MG63 (cell line): Measurements from ENCODE around the gene BCL11B. TPM values are rescaled to one million over a fixed set of nuclear protein-coding genes. Genes with fewer than 3 reads are reported as not detected.

Experiments
- DNase-seq: peaks from one replicate; pipeline ENCODE4 v3.0.0-alpha.2; 2020
- H3K27me3 ChIP-seq: fragments of 250-450 bp; sonication (Bioruptor Pico); 2 replicates; pipeline ENCODE4 v1.5.1; 2020; ENCODE audit warnings: mild to moderate bottlenecking, moderate library complexity
- H3K36me3 ChIP-seq: fragments of 250-450 bp; sonication (Bioruptor Pico); 2 replicates; pipeline ENCODE4 v1.5.1; 2020; ENCODE audit warnings: mild to moderate bottlenecking, moderate library complexity
- H3K4me3 ChIP-seq: fragments of 250-450 bp; sonication (Bioruptor Pico); 2 replicates; pipeline ENCODE4 v1.5.1; 2020; ENCODE audit warnings: mild to moderate bottlenecking, moderate library complexity
- H3K9me3 ChIP-seq: fragments of 250-450 bp; sonication (Bioruptor Pico); 2 replicates; pipeline ENCODE4 v1.5.1; 2020; ENCODE audit warnings: mild to moderate bottlenecking, moderate library complexity
- total RNA-seq: library from RNA; depleted of rRNA; stranded (reverse); fragments of >200 nt; shearing (Covaris generic); gene quantifications from 2 replicates; pipeline ENCODE4 v1.2.3, GENCODE V29; 2014; ENCODE audit warnings: low replicate concordance

Gene BCL11B
- total RNA-seq, 1 experiment from 2014 or later: not detected

- DNase-seq: no peak
- Histone ChIP-seq H3K4me3 (no peak overlapping the region), H3K36me3 (no peaks in the 10 kb centered on the region), H3K9me3 (no peaks in the 10 kb centered on the region), H3K27me3 (peaks cover 6% of the 10 kb centered on the region; the same call in 1 of the 2 replicates)
Observed at GRCh38 chr14:99251721-99252120, 20.3 kb downstream of the BCL11B start.

- Histone ChIP-seq H3K9me3 (no peaks in the 10 kb centered on the region), H3K27me3 (peaks cover 14% of the 10 kb centered on the region), H3K4me3 (no peak overlapping the region), H3K36me3 (no peaks in the 10 kb centered on the region)
- no peak for DNase-seq
Observed at GRCh38 chr14:99250636-99251208, 21.3 kb downstream of the BCL11B start.

- DNase-seq: no peak
Observed at GRCh38 chr14:99249389-99249788, 22.6 kb downstream of the BCL11B start.

GRCh38 chr14:99248761-99249171 lies 23.2 kb downstream of the BCL11B start:
- H3K4me3 ChIP-seq: no peak overlapping the region
- no peak for DNase-seq
- H3K36me3 ChIP-seq: no peaks in the 10 kb centered on the region
- peaks cover 14% of the 10 kb centered on the region for H3K27me3 ChIP-seq
- H3K9me3 ChIP-seq: no peaks in the 10 kb centered on the region

More at GRCh38 chr14:99249389-99249788, 22.6 kb downstream of the BCL11B start:
- Histone ChIP-seq H3K9me3 (no peaks in the 10 kb centered on the region), H3K4me3 (no peak overlapping the region), H3K36me3 (no peaks in the 10 kb centered on the region), H3K27me3 (peaks cover 14% of the 10 kb centered on the region)

GRCh38 chr14:99247772-99248171 lies 24.2 kb downstream of the BCL11B start:
- no peak for DNase-seq
- Histone ChIP-seq H3K36me3 (no peaks in the 10 kb centered on the region), H3K4me3 (no peak overlapping the region), H3K9me3 (no peaks in the 10 kb centered on the region), H3K27me3 (peaks cover 14% of the 10 kb centered on the region)

GRCh38 chr14:99247101-99247729 lies 24.8 kb downstream of the BCL11B start:
- no peaks in the 10 kb centered on the region for H3K36me3 ChIP-seq
- no peaks in the 10 kb centered on the region for H3K9me3 ChIP-seq
- H3K27me3 ChIP-seq: peaks cover 14% of the 10 kb centered on the region
- H3K4me3 ChIP-seq: no peak overlapping the region
- no peak for DNase-seq

GRCh38 chr14:99246536-99247097 lies 25.4 kb downstream of the BCL11B start:
- H3K36me3 ChIP-seq: no peaks in the 10 kb centered on the region
- no peak for DNase-seq
- no peak overlapping the region for H3K4me3 ChIP-seq
- peaks cover 14% of the 10 kb centered on the region for H3K27me3 ChIP-seq
- no peaks in the 10 kb centered on the region for H3K9me3 ChIP-seq

GRCh38 chr14:99245564-99246511 lies 26.2 kb downstream of the BCL11B start:
- DNase-seq: no peak
- Histone ChIP-seq H3K36me3 (no peaks in the 10 kb centered on the region), H3K9me3 (no peaks in the 10 kb centered on the region), H3K4me3 (no peak overlapping the region), H3K27me3 (peaks cover 14% of the 10 kb centered on the region)

- no peak overlapping the region for H3K4me3 ChIP-seq
- no peaks in the 10 kb centered on the region for H3K9me3 ChIP-seq
- H3K36me3 ChIP-seq: no peaks in the 10 kb centered on the region
- DNase-seq: no peak
- peaks cover 14% of the 10 kb centered on the region for H3K27me3 ChIP-seq
Observed at GRCh38 chr14:99244941-99245563, 26.9 kb downstream of the BCL11B start.

GRCh38 chr14:99244367-99244901 lies 27.6 kb downstream of the BCL11B start:
- DNase-seq: no peak
- Histone ChIP-seq H3K36me3 (no peaks in the 10 kb centered on the region), H3K4me3 (no peak overlapping the region), H3K9me3 (no peaks in the 10 kb centered on the region), H3K27me3 (peaks cover 14% of the 10 kb centered on the region)

- DNase-seq: no peak
- Histone ChIP-seq H3K27me3 (peaks cover 14% of the 10 kb centered on the region), H3K4me3 (no peak overlapping the region), H3K9me3 (no peaks in the 10 kb centered on the region), H3K36me3 (no peaks in the 10 kb centered on the region)
Observed at GRCh38 chr14:99242816-99243721, 28.9 kb downstream of the BCL11B start.

GRCh38 chr14:99242238-99242637 lies 29.8 kb downstream of the BCL11B start:
- Histone ChIP-seq H3K9me3 (no peaks in the 10 kb centered on the region), H3K4me3 (no peak overlapping the region), H3K36me3 (no peaks in the 10 kb centered on the region), H3K27me3 (peaks cover 12% of the 10 kb centered on the region)
- DNase-seq: no peak

GRCh38 chr14:99241325-99242010 lies 30.5 kb downstream of the BCL11B start:
- Histone ChIP-seq H3K36me3 (no peaks in the 10 kb centered on the region), H3K4me3 (no peak overlapping the region), H3K9me3 (no peaks in the 10 kb centered on the region), H3K27me3 (peaks cover 5% of the 10 kb centered on the region)
- DNase-seq: no peak

- no peaks in the 10 kb centered on the region for H3K36me3 ChIP-seq
- no peak for DNase-seq
- no peak overlapping the region for H3K4me3 ChIP-seq
- H3K9me3 ChIP-seq: no peaks in the 10 kb centered on the region
- no peaks in the 10 kb centered on the region for H3K27me3 ChIP-seq
Observed at GRCh38 chr14:99240627-99241324, 31.2 kb downstream of the BCL11B start.
